ENCODE data around the gene CNIH3. TPM values are rescaled to one million over a fixed set of nuclear protein-coding genes. Genes with fewer than 3 reads are reported as not detected.

Gene CNIH3
- total RNA-seq, 1 experiment from 2014 or later: 4.2 TPM

DNA sequence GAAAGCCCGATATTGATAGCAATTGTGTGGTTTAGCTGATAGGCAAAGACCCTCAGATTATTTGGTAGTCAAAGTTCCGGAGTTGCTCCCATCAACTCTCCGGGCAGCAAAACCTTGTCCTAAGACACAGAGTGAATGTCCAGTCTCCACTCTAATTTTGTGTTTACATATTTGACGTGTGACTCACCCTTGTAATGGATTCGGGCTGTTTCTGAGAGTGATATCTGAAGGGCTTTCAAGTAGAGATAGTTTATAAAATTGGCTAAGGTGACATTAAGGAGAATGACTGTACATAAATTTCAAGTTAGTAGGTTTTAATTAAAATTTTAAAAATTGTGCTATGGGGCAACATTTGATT, 154.2 kb downstream of the CNIH3 start:
- H3K36me3 Mint-ChIP-seq (ENCODE audit: insufficient read depth in 1 of 3, low read depth in 3 of 3): no peaks in the 10 kb centered on the region
- WGBS (ENCODE audit: extremely low coverage, insufficient read length, low lambda C conversion rate): no CpG with 5 or more reads among the region's 5 CpGs

More for the DNA sequence above, 154.2 kb downstream of the CNIH3 start:
- Mint-ChIP-seq H3K4me3 (no peak overlapping the region), H3K27ac (no peak overlapping the region), H3K4me1 (peaks cover 37 to 44% of the 10 kb centered on the region in 2 experiments), H3K9me3 (no peaks in the 10 kb centered on the region; a peak in 1 of 5 replicates), H3K27me3 (ENCODE audit: low read depth) (peaks cover 2% of the 10 kb centered on the region)
- TF ChIP-seq, protein P1, sequence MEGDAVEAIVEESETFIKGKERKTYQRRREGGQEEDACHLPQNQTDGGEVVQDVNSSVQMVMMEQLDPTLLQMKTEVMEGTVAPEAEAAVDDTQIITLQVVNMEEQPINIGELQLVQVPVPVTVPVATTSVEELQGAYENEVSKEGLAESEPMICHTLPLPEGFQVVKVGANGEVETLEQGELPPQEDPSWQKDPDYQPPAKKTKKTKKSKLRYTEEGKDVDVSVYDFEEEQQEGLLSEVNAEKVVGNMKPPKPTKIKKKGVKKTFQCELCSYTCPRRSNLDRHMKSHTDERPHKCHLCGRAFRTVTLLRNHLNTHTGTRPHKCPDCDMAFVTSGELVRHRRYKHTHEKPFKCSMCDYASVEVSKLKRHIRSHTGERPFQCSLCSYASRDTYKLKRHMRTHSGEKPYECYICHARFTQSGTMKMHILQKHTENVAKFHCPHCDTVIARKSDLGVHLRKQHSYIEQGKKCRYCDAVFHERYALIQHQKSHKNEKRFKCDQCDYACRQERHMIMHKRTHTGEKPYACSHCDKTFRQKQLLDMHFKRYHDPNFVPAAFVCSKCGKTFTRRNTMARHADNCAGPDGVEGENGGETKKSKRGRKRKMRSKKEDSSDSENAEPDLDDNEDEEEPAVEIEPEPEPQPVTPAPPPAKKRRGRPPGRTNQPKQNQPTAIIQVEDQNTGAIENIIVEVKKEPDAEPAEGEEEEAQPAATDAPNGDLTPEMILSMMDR (conservative IDR thresholded peaks at IDR 0.05): no peak
- H2BK15ac ChIP-seq (ENCODE audit: low read depth, low read length): no peak overlapping the region
- H2BK5ac ChIP-seq (ENCODE audit: insufficient read length, low read length): no peak overlapping the region
- H3K14ac ChIP-seq (ENCODE audit: insufficient read depth, low read length): no peak overlapping the region
- H2AK5ac ChIP-seq (ENCODE audit: insufficient read length, low read length): no peak overlapping the region
- no peaks in the 10 kb centered on the region for H3K23me2 ChIP-seq (ENCODE audit: insufficient read length, low read depth, low read length, poor library complexity, severe bottlenecking)
- no peak overlapping the region for H3K23ac ChIP-seq (ENCODE audit: insufficient read length, low read depth, low read length)
- no peaks in the 10 kb centered on the region for H3K9me3 ChIP-seq (ENCODE audit: control insufficient read depth, low read depth, low read length)
- no peak overlapping the region for H4K91ac ChIP-seq (ENCODE audit: insufficient read length, low read depth, low read length)
- H2BK20ac ChIP-seq (ENCODE audit: low read depth, low read length, poor library complexity, severe bottlenecking): no peak overlapping the region
- no peak overlapping the region for H2BK12ac ChIP-seq (ENCODE audit: insufficient read length, low read depth, low read length)
- H3T11ph ChIP-seq (ENCODE audit: low read length): no peak overlapping the region
- no peak overlapping the region for H3K9ac ChIP-seq (ENCODE audit: extremely low read depth, insufficient read length, low read length)
- no peak overlapping the region for H3K4ac ChIP-seq (ENCODE audit: low read depth, low read length)
- no peak overlapping the region for H3K56ac ChIP-seq (ENCODE audit: insufficient read length, low read depth, low read length)
- no peaks in the 10 kb centered on the region for H3K27me3 ChIP-seq (ENCODE audit: insufficient read depth, low read length)
- no peaks in the 10 kb centered on the region for H4K20me1 ChIP-seq (ENCODE audit: control insufficient read depth, insufficient read depth, insufficient read length)
- no peaks in the 10 kb centered on the region for H3K79me2 ChIP-seq (ENCODE audit: insufficient read depth, low read length)
- DNase-seq: no peak
- no peak overlapping the region for H2AFZ ChIP-seq (ENCODE audit: low read length)
- no peak overlapping the region for H4K8ac ChIP-seq (replicated peaks; ENCODE audit: insufficient read length, low read depth, low read length)
- no peak overlapping the region for H2BK120ac ChIP-seq (ENCODE audit: low read depth, low read length, poor library complexity, severe bottlenecking)
- no peak overlapping the region for H3K4me2 ChIP-seq (ENCODE audit: insufficient read depth, insufficient read length, low read length)
- no peak overlapping the region for H3K18ac ChIP-seq (ENCODE audit: insufficient read length, low read depth, low read length)
- H3K27ac ChIP-seq (ENCODE audit: insufficient read length, low read depth, low read length): no peak overlapping the region
- H3K4me1 ChIP-seq (ENCODE audit: insufficient read depth, low read length): no peaks in the 10 kb centered on the region; the same call in 1 of the 2 replicates
- H3K79me1 ChIP-seq (ENCODE audit: insufficient read depth, low read depth, low read length, poor library complexity, severe bottlenecking): no peaks in the 10 kb centered on the region
- H4K5ac ChIP-seq (ENCODE audit: insufficient read length, low read depth, low read length): no peak overlapping the region
